ENCODE results near the gene EZR. TPM values are rescaled to one million over a fixed set of nuclear protein-coding genes. Genes with fewer than 3 reads are reported as not detected.
A peak's percentile ranks its signal among the peaks of the same experiment; 100 is the strongest.

Gene EZR
- total RNA-seq, 1 donor from 2014 or later, result 197 TPM

GRCh38 chr6:158758941-158759479, 60.2 kb downstream of the EZR start:
- no peak for DNase-seq
- intact Hi-C loops (cut with DNase I), result no loop called here

GRCh38 chr6:158758451-158758860, 60.7 kb downstream of the EZR start:
- intact Hi-C loops (cut with DNase I), result no loop called here
- ATAC-seq (ENCODE audit: poor library complexity) (peak; percentile 24), DNase-seq (no peak)

More at GRCh38 chr6:158758941-158759479, 60.2 kb downstream of the EZR start:
- no peak for ATAC-seq (ENCODE audit: poor library complexity)

GRCh38 chr6:158757753-158758090, 61.4 kb downstream of the EZR start:
- intact Hi-C loops (cut with DNase I), result no loop called here
- DNase-seq (no peak), ATAC-seq (ENCODE audit: poor library complexity) (no peak)

- intact Hi-C loops (cut with DNase I), result no loop called here
- DNase-seq, result no peak
- ATAC-seq (ENCODE audit: poor library complexity), result no peak
Observed at GRCh38 chr6:158756977-158757752, 62.0 kb downstream of the EZR start.

- intact Hi-C loops (cut with DNase I), result no loop called here
Observed at GRCh38 chr6:158756126-158756525, 63.0 kb downstream of the EZR start.

GRCh38 chr6:158755636-158756035, 63.5 kb downstream of the EZR start:
- DNase-seq (no peak), ATAC-seq (ENCODE audit: poor library complexity) (no peak)
- intact Hi-C loops (cut with DNase I), result no loop called here

More at GRCh38 chr6:158756126-158756525, 63.0 kb downstream of the EZR start:
- ATAC-seq (ENCODE audit: poor library complexity) (no peak), DNase-seq (no peak)

- no peak for DNase-seq
- intact Hi-C loops (cut with DNase I), result no loop called here
- ATAC-seq (ENCODE audit: poor library complexity), result no peak
Observed at GRCh38 chr6:158754738-158755137, 64.4 kb downstream of the EZR start.

- ATAC-seq (ENCODE audit: poor library complexity), result no peak
- intact Hi-C loops (cut with DNase I), result no loop called here
- no peak for DNase-seq
Observed at GRCh38 chr6:158753811-158754210, 65.4 kb downstream of the EZR start.

- intact Hi-C loops (cut with DNase I), result no loop called here
- ATAC-seq (ENCODE audit: poor library complexity) (peak; percentile 83), DNase-seq (peak; percentile 69)
Observed at GRCh38 chr6:158752613-158753012, 66.6 kb downstream of the EZR start.

- no peak for DNase-seq
- intact Hi-C loops (cut with DNase I), result no loop called here
- peak; percentile 59 for ATAC-seq (ENCODE audit: poor library complexity)
Observed at GRCh38 chr6:158751921-158752320, 67.2 kb downstream of the EZR start.

- ATAC-seq (ENCODE audit: poor library complexity), result no peak
- no peak for DNase-seq
- intact Hi-C loops (cut with DNase I), result no loop called here
Observed at GRCh38 chr6:158751224-158751623, 67.9 kb downstream of the EZR start.

GRCh38 chr6:158744986-158745430, 74.2 kb downstream of the EZR start:
- DNase-seq, result no peak
- peak; percentile 63 for ATAC-seq (ENCODE audit: poor library complexity)
- intact Hi-C loops (cut with DNase I), result no loop called here

GRCh38 chr6:158743033-158743651, 76.0 kb downstream of the EZR start:
- intact Hi-C loops (cut with DNase I), result no loop called here
- ATAC-seq (ENCODE audit: poor library complexity) (peak; percentile 34), DNase-seq (no peak)

- intact Hi-C loops (cut with DNase I), result no loop called here
- ATAC-seq (ENCODE audit: poor library complexity) (no peak), DNase-seq (no peak)
Observed at GRCh38 chr6:158739673-158740072, 79.5 kb downstream of the EZR start.

- DNase-seq (no peak), ATAC-seq (ENCODE audit: poor library complexity) (peak; percentile 39)
- intact Hi-C loops (cut with DNase I), result no loop called here
Observed at GRCh38 chr6:158737710-158738615, 81.2 kb downstream of the EZR start.

- ATAC-seq (ENCODE audit: poor library complexity) (peak; percentile 39), DNase-seq (no peak)
- intact Hi-C loops (cut with DNase I), result no loop called here
Observed at GRCh38 chr6:158737082-158737709, 82.0 kb downstream of the EZR start.

GRCh38 chr6:158735009-158735408, 84.2 kb downstream of the EZR start:
- ATAC-seq (ENCODE audit: poor library complexity), result no peak
- intact Hi-C loops (cut with DNase I), result no loop called here

GRCh38 chr6:158730541-158730907, 88.6 kb downstream of the EZR start:
- no peak for DNase-seq
- ATAC-seq (ENCODE audit: poor library complexity), result no peak
- intact Hi-C loops (cut with DNase I), result no loop called here

More at GRCh38 chr6:158735009-158735408, 84.2 kb downstream of the EZR start:
- DNase-seq, result no peak

Data from Right ventricle myocardium superior (tissue), 1 donor.